Activated gamma-delta T cell (primary cell): ENCODE measurements around the gene CCL5.

Experiments used
- DNase-seq: peaks from one replicate; lab custom pipeline; 2025; lab: John Stamatoyannopoulos, UW

CCL5 gene

DNA sequence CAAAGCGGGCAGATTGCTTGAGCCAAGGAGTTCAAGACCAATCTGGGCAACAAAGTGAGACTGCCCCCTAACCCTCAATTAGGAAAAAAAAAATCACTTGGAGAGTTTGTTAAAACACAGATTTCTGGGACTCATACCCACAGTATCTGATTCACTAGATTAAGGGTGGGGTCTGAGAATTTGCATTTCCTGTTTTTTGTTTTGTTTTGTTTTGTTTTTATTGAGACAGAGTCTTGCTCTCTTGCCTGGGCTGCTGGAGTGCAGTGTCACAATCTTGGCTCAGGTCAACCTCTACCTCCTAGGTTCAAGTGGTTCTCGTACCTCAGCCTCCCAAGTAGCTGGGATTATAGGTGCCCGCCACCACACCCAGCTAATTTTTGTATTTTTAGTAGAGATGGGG lies 12.6 kb downstream of the CCL5 start:
- DNase-seq, result no peak

DNA sequence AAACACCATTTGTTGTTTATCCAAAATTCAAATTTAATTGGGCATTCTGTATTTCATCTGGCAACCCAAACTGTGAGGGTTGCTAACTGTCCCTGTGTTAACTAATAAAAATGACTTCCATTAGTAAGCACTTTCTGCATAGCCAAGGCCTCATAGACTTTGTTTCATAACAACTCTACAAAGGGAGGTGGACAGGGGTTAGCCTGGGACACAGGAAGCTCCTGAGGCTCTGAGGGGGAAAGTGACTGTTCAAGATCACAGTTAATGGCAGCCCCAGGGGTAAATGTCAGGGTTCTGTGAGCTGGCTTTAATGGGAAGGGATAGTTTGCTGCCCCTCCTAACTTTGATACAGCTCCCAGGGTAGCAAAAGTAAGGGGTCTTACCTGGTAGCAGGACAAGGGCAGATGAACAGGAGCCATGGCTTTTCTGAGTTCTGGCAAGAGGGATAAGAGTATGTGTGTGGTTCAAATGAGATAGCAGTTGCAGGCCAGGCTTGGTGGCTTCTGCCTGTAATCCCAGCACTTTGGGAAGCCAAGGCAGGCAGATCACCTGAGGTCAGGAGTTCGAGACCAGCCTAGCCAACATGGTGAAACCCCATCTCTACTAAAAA lies 13.7 kb downstream of the CCL5 start:
- DNase-seq, result no peak

DNA sequence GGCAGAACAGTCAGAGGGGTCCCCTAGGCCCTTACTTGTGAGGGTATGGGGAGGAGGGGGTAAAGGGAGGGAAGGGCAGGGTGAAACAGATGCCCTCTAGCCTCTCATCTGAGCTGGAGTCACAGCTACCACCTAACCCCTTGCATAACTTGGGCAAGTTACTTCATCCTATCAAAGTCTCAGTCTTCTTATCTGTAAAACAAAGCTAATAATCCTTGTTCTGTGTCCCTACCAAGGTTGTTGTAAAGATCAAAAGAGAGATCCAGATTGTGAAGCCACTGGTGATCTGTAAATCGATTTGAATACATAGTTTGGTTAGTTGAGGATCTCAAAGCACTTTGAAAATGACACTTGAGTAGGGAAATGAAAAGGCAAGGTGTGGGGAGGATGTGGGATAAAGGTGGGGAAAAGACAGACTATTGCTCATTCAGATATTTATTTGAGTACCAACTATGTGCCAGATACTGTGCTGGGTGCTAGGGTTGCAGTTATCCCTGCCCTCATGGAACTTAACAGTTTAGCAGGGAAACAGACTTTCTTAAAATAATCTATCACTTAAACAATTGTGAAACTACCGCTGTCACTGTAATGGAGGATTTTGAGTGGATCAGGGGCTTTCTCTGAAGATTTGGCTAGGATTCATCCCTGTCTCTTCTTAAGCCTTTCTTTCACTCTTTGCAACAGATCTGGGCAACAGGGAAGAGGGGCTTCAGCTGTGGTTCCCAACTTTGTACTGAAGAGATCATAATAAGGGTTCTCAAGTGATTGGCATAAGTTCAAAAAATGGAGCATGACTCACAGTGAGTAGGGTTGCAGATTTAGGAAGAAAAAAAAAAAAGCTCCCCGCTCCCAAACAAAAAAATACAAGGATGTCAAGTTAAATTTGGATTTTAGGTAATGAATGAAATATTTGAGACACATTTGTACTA lies 14.5 kb downstream of the CCL5 start:
- no peak for DNase-seq

DNA sequence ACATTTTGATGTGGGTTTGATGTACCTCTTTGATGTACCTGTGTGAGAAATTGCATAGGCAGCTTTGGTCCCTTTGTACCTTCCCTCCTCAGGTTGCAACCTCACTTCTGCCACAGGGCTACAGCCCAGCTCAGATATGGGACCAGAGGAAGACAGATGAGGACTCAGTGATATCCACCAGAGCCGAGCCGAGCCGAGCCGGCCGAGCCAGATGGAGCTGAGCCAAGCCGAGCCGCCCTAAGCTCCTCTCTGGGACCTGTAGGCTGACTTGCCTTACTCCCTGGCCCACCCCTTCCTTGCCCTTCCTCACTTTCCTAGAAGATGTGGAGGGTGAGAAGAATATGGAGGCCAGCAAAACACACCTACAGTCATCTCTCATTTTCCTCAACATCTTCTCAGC lies 15.3 kb downstream of the CCL5 start:
- DNase-seq, result no peak

DNA sequence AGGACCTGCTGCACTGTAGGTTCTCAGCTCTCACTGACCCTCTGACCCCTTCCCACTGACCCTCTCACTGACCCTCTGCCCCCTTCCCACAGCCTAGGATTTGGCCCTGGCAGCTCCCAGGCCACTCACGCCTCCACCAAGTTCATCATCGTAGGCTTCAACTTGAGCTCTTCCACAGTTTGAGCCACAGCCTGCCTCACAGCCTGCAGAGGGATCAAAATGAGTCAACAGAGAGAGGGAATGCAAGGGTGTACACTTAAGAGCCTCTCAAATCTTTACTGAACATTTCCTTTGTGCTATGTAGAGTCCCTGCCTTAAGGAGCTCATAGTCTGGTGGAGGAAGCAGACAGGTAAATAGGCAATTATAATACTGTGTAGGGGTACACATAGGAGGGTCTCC lies 23.6 kb downstream of the CCL5 start:
- no peak for DNase-seq

DNA sequence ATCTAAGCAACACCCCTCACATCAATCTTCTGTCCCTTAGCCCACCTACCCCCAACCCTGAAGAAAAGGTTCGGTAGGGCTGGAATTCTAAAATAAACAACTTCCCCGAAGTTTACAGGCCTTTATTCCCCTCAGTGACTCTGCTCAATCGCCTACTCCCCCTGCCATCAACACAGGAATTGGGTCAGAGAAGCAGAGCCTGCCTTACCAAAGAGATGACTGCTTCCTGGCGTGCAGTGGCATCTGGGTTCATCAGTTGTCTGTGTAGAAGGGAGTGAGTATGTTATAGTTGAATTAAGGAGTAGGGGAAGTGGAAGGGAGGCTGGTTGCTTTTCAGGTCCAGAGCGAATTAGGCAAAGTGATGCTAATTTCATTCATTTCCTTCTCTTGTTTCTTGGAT lies 24.2 kb downstream of the CCL5 start:
- DNase-seq, result no peak

DNA sequence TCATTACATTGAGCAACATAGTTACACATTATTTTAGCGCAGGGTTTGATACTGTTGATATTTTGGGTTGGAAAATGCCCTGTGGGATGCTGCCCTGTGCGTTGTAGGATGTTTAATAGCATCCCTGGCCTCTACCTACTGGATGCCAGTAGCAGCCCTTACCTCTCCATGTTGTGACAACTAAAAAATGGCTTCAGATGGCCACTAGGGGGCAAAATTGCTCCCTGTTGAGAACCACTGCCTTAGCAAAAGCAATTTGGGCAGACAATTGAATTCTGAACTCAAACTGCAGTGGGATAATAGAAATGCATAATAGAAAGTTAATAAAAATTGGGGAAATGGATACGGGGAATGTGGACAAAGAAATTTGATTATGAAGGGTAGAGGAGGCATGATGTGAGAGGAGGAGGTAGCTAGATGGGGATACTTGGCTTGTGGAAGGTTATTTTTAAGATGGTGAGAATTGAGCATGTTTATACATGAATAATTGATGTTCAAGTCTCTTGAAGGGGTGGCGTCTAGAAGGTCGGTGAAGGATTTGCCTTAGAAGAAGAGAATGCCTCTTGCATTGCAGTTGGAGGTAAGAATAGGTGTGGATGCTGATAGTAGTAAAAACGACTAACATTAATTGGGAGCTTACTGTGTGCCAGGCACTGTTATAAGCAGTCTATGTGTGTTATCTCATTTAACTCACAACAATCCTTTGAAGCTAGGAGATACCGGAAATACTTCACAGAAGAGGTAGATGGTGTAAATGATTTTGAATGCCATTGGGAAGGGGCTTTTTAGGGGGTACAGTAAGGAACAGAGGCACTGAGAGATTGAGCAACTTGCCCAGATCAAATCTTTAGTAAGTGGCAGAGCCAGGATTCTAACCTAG lies 30.5 kb downstream of the CCL5 start:
- DNase-seq, result no peak

DNA sequence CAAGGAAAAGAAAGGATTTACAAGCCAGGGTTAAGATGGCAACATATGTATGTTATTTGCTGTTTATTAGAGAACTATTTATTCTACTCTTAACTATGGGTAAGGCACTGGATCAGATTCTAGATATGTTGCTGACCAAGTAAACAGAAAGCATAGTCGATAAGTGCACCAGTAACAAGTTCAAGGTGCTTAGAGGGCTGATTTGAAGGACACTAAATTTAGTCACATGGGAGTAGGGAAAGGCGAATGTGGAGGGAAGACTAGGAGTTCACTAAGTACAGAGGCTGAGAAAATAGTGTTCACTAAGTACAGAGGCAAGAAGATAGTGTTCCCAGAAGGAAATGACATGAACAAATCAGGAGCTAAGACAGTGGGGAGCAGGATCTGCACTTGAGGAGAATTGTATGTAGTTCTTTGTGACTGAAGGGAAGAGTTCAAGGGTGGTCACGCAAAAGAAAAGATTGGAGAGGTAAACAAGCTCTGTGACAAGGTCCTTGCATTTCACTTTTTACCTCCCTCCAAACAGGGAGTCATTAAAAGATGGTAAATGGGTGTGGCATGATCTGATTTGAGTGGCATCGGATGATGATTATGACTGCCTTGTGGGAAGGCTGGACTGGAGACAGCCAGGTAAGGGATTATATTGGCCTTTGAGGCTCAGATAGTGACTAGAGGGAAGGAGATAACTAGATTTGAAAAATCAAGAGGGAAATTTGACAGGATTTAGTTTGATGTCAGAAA lies 32.4 kb downstream of the CCL5 start:
- DNase-seq, result no peak

DNA sequence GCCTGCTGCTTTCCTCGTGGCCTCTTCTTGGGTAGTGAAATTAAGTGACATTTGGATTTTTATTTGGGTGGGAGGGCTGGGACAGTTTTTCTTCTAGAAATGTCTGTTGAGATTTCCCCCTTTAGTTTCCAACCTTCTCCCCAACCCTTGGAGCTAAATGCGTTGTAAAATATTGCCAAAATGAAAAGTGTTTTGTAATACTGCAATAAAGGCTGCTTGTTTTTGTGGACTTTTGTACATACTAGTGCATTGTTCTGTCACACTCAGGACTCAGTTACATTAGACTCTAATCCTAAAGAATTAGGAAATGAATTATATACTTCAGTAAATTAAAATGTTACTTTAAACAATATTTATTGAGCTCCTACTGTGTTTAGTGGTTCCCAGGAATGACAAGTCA lies 33.2 kb downstream of the CCL5 start:
- DNase-seq, result no peak

DNA sequence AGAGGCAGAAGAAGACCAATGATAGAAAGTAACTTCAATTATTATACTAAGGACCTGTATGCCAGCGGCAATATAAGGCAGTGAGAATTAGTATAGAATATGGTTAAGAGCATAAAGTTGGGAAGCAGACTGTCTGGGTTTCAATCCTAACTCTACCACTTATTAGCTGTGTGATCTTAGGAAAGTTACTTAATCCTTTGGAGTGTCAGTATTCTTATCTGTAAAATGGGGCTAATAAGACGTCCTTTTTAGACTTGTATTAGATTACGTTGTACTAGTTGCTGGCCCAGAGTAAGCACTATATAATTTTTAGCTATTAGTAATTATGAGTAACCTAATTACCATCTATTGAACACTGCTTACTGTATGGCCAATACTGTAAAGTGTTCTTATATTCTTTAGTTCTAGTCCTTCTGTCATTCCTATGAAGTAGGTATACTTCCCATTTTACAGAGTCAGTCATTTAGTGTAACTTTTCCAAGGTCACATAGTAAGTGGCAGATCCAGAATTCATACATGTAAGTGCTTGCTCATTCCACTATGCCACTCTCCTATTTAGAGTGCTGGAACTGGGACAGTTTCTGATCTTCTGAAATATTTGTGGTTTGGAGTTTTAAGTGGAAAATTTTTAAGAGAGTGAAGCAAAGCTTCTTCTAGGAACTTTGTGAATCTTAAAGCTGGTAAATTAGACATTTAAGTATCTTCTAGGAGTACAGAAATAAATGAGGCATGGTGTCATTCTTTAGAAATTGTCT lies 33.9 kb downstream of the CCL5 start:
- no peak for DNase-seq

DNA sequence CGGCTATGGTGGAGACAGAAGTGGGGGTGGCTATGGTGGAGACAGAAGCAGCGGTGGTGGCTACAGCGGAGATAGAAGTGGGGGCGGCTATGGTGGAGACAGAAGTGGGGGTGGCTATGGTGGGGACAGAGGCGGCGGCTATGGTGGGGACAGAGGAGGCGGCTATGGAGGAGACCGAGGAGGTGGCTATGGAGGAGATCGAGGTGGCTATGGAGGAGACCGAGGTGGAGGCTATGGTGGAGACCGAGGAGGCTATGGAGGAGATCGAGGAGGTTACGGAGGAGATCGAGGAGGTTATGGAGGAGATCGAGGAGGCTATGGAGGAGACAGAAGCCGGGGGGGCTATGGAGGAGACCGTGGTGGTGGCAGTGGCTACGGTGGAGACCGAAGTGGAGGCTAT lies 35.6 kb downstream of the CCL5 start:
- no peak for DNase-seq

DNA sequence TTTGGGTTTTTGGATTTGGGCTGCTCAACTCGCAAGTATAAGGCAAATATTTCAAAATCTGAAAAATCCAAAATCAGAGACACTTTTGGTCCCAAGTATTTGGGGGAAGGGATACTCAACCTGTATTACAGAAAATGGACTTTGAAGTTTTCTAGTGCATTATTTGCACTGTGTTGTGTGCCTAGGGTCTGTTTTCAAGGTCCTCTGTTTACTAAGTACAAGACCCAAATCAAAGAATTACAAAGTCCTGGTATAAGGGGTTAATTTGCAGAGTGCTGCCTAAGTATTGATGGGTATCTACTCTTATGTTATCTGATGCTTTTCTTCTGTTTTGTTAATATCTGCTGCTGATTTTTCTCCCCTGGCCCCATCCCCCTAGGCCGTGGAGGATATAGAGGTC lies 36.5 kb downstream of the CCL5 start:
- no peak for DNase-seq

DNA sequence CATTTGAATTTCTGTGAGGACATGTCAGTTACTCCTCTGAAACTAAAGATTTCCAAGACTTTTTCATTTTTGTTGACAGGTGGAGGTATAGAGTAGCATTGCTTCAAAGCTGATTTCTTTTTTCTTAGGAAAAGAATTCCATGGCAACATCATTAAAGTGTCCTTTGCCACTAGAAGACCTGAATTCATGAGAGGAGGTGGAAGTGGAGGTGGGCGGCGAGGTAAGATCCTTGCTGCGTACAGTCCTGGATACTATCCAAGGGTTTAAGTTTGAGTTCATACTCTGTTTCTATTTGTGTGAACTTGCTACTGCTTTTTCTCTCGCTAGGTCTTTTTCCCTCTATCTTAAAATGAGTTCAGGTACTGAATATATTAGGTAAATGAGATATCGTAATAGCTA lies 37.9 kb downstream of the CCL5 start:
- DNase-seq, result no peak

DNA sequence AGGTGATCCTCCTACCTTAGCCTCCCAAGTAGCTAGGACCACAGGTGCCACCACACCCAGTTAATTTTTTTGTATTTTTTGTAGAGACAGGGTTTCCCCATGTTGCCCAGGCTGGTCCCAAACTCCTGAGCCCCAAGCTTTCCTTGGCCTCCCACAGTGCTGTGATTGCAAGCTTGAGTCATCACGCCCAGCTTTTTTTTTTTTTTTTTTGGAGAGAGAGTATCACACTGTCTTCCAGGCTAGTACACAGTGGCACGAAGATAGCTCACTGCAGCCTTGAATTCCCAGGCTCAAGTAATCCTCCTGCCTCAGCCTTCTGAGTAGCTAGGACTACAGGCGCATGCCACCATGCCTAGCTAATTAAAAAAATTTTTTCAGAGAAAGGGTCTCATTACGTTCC lies 38.7 kb downstream of the CCL5 start:
- no peak for DNase-seq

DNA sequence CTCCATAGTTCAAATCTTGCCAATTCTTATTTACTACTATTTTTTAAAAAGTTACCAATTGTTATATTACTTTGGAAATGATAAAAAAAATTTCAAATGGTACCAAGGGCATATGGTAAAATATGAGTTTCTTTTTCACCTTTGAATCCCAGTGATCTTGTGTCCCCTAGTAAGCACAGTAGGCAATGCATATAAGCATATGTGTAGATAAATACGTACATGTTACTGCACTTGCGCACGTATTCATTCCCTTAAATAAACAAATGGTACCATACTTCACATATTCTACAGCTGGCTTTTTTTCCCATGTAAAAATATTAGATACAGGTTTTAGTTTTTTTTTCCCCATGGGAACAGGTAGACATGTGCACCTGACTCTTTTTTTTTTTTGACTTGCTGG lies 39.1 kb downstream of the CCL5 start:
- DNase-seq, result no peak

DNA sequence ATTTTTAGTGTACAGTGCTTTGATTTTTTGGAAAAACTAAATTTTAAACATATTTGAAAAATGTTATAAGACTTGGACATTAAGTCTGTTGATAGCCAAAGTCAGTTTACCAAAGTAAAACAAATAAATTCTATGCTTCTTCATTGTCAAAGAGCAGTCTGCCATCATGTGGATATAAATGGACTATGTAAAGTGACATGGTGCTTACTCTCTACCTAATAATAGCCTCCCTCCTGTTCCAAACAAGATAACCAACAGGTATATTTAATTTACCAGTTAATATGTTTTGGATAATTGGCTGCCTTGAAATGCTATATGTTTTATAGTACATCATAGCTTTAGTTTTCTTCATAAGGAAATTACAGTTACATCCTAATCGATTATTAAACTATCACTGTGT lies 55.0 kb downstream of the CCL5 start:
- no peak for DNase-seq
